HG03354 (cell line): Measurements from ENCODE around the gene AFF3.
"Not testable (repeated sequence)": the region's sequence is repeated elsewhere in the genome, so short reads cannot be mapped to it uniquely, and the experiment has no call there.

Source experiments
- ATAC-seq: cut with Tn5 transposase; IDR thresholded peaks from one replicate; pipeline ENCODE4 v1.9.1; 2021; ENCODE audit warnings: mild to moderate bottlenecking; ENCODE audit not compliant: unreplicated experiment, poor library complexity, severe bottlenecking

Gene AFF3

GRCh38 chr2:100108648-100109020 lies 33.8 kb downstream of the AFF3 start:
- not testable (repeated sequence) for ATAC-seq

- ATAC-seq, result no peak
These were observed 34.3 kb downstream of the AFF3 start for GRCh38 chr2:100107906-100108647.

GRCh38 chr2:100107440-100107839 lies 35.0 kb downstream of the AFF3 start:
- ATAC-seq, result no peak

- ATAC-seq, result no peak
These were observed 35.9 kb downstream of the AFF3 start for GRCh38 chr2:100106460-100106859.

GRCh38 chr2:100105678-100106054 lies 36.7 kb downstream of the AFF3 start:
- no peak for ATAC-seq

GRCh38 chr2:100104718-100105677 lies 37.4 kb downstream of the AFF3 start:
- ATAC-seq, result no peak

- not testable (repeated sequence) for ATAC-seq
These were observed 38.1 kb downstream of the AFF3 start for GRCh38 chr2:100104265-100104664.

- not testable (repeated sequence) for ATAC-seq
These were observed 38.7 kb downstream of the AFF3 start for GRCh38 chr2:100103527-100104252.

- ATAC-seq, result not testable (repeated sequence)
These were observed 39.8 kb downstream of the AFF3 start for GRCh38 chr2:100102466-100103180.

GRCh38 chr2:100098855-100099254 lies 43.5 kb downstream of the AFF3 start:
- ATAC-seq, result not testable (repeated sequence)

- ATAC-seq, result not testable (repeated sequence)
These were observed 44.6 kb downstream of the AFF3 start for GRCh38 chr2:100097611-100098294.

- not testable (repeated sequence) for ATAC-seq
These were observed 46.5 kb downstream of the AFF3 start for GRCh38 chr2:100095845-100096244.

- ATAC-seq, result not testable (repeated sequence)
These were observed 50.6 kb downstream of the AFF3 start for GRCh38 chr2:100091807-100092206.

GRCh38 chr2:100085744-100086143 lies 56.6 kb downstream of the AFF3 start:
- ATAC-seq, result not testable (repeated sequence)

- not testable (repeated sequence) for ATAC-seq
These were observed 58.8 kb downstream of the AFF3 start for GRCh38 chr2:100083421-100084216.

GRCh38 chr2:100082302-100082978 lies 60.0 kb downstream of the AFF3 start:
- ATAC-seq, result not testable (repeated sequence)

GRCh38 chr2:100077935-100078334 lies 64.5 kb downstream of the AFF3 start:
- no peak for ATAC-seq

- ATAC-seq, result no peak
These were observed 64.9 kb downstream of the AFF3 start for GRCh38 chr2:100077456-100077855.
